Kidney tubule cell (primary cell): ENCODE results near the gene APOA5.
"Not testable (repeated sequence)": the region's sequence is repeated elsewhere in the genome, so short reads cannot be mapped to it uniquely, and the experiment has no call there.

Source experiments
- DNase-seq: peaks from one replicate; pipeline ENCODE4 v3.0.0-alpha.2; 2018; ENCODE audit warnings: low spot score

APOA5 gene

GRCh38 chr11:116773203-116774097 is 18.2 kb downstream of the APOA5 start:
- peak; percentile 26 for DNase-seq

DNA sequence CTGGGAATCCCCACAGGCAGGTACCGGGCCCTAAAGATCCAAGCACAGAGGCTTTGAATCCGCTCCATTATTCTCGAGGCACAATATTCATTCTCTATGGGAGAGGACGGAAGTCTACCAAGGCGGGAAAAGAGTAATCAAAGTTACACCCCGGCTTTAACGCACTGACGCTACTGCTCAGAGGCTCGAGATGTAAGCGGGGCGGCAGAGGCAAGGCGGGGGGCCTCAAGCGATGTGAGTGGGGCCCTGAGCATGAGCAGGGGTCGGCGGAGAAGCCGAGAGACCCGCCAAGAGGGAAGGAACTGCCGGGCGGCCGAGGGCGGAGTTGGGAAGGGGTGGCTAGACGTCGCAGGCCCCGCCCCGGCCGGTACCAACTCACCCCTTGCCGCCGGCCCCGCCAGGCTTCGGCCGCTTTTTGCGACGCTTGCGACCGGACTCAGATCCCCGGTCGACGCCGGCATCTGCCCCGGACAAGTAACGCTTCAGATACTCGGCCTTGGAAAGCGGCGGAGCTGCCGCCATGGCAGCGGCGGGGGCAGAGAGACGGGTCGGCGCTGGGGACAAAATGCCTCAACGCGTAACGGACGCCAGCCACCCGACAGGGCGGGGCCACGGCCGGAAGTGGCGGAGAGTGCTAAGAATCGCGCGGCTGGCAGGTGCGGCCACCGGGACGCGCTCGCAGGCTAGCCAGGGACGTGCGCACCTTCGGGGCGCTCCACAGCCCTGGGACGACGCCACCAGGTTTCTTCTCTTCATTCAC is 19.1 kb downstream of the APOA5 start, which contains the start of gene BUD13:
Gene BUD13, minus strand, starts transcription at position 545 of the 760 bp plus-strand sequence. Its CDS starts 23 bp downstream, at position 522.
- peak; percentile 89 for DNase-seq

DNA sequence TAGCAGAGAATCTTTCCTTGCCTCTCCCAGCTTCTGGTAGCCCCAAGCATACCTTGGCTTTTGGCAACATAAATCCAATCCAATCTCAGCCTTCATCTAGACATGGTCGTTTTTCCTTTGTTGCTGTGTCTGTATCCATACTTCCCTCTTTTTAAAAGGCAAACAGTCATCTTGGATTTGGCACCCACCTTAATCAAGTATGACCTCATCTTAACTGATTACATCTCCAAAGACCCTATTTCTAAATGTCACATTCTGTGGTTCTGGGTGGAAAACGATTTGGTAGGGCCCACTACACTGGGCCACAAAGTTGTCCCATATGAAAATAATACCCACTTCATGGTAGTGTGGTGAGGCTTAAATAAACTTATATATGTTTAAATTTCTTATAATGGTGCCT is 19.7 kb downstream of the APOA5 start:
- DNase-seq, result no peak

GRCh38 chr11:116762132-116762531 is 29.5 kb downstream of the APOA5 start:
- no peak for DNase-seq

GRCh38 chr11:116756044-116756443 is 35.6 kb downstream of the APOA5 start:
- not testable (repeated sequence) for DNase-seq

GRCh38 chr11:116750070-116750718 is 41.5 kb downstream of the APOA5 start:
- no peak for DNase-seq

DNA sequence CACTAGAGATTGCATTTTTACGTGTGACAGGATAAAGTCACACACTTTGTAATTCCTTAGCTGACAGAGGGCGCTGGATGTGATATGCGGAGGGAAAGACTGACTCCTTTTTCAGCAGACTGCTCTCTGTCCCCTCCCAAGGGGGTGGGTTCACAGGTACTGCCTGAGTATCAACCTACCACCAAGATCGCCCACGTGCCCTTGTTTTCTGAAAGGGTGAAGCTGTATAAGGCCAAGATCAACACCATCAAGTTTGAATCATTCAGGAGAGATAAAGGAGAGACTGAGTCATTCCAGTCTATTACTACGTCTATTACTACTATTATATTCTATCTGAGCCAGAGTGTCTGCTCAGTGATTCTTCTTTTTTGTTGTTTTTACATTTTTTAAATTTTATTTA is 49.6 kb downstream of the APOA5 start:
- no peak for DNase-seq

GRCh38 chr11:116740741-116741140 is 50.9 kb downstream of the APOA5 start:
- no peak for DNase-seq
